ENCODE data around the gene APBB1. TPM values are rescaled to one million over a fixed set of nuclear protein-coding genes. Genes with fewer than 3 reads are reported as not detected.

The APBB1 gene
- total RNA-seq, 1 donor from 2014 or later: 34.5 TPM

DNA sequence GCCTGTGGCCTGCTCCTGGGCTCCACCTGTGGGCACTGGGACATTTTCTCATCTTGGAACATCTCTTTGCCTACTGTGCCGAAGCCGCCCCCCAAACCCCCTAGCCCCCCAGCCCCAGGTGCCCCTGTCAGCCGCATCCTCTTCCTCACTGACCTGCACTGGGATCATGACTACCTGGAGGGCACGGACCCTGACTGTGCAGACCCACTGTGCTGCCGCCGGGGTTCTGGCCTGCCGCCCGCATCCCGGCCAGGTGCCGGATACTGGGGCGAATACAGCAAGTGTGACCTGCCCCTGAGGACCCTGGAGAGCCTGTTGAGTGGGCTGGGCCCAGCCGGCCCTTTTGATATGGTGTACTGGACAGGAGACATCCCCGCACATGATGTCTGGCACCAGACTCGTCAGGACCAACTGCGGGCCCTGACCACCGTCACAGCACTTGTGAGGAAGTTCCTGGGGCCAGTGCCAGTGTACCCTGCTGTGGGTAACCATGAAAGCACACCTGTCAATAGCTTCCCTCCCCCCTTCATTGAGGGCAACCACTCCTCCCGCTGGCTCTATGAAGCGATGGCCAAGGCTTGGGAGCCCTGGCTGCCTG is 27.3 kb downstream of the APBB1 start:
- TF ChIP-seq, protein P1, sequence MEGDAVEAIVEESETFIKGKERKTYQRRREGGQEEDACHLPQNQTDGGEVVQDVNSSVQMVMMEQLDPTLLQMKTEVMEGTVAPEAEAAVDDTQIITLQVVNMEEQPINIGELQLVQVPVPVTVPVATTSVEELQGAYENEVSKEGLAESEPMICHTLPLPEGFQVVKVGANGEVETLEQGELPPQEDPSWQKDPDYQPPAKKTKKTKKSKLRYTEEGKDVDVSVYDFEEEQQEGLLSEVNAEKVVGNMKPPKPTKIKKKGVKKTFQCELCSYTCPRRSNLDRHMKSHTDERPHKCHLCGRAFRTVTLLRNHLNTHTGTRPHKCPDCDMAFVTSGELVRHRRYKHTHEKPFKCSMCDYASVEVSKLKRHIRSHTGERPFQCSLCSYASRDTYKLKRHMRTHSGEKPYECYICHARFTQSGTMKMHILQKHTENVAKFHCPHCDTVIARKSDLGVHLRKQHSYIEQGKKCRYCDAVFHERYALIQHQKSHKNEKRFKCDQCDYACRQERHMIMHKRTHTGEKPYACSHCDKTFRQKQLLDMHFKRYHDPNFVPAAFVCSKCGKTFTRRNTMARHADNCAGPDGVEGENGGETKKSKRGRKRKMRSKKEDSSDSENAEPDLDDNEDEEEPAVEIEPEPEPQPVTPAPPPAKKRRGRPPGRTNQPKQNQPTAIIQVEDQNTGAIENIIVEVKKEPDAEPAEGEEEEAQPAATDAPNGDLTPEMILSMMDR (IDR thresholded peaks at IDR 0.05): no peak
- no peak for DNase-seq (ENCODE audit: low spot score)
- no peak overlapping the region for H3K27ac Mint-ChIP-seq (ENCODE audit: unreplicated experiment)
- no peaks in the 10 kb centered on the region for H3K9me3 Mint-ChIP-seq (ENCODE audit: low read depth)
- H3K27me3 Mint-ChIP-seq (ENCODE audit: low read depth): no peaks in the 10 kb centered on the region
- peaks cover 28% of the 10 kb centered on the region for H3K4me1 Mint-ChIP-seq (ENCODE audit: low read depth)
- H3K4me3 Mint-ChIP-seq (ENCODE audit: unreplicated experiment): peak overlapping the region; percentile 85
- H3K36me3 Mint-ChIP-seq (ENCODE audit: low read depth): peaks cover 3% of the 10 kb centered on the region

DNA sequence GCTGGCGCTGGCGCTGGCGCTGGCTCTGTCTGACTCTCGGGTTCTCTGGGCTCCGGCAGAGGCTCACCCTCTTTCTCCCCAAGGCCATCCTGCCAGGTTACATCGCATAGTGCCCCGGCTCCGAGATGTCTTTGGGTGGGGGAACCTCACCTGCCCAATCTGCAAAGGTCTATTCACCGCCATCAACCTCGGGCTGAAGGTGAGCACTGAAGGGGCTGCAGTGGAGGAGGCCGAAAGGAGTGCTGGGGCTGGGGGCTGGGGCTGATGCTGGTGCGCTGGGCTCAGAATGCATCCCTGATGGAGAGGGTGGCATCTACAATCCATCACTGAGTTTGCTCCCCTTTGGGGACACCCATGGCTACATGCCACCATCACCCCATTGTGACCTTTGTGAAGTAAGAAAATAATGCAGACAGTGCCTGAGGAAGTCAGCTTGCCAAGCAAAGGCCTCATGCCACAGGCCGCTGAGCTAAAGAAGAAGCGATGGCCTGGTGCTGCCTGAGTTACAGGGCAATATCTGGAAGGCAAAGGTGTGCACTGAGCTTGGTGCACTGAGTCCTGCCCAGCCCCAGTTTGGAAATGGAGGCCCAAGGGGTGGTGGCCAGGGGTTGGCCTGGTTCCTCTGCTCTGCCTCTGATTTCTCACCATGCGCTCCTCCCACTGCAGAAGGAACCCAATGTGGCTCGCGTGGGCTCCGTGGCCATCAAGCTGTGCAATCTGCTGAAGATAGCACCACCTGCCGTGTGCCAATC is 28.0 kb downstream of the APBB1 start:
- peak overlapping the region; percentile 85 for H3K4me3 Mint-ChIP-seq (ENCODE audit: unreplicated experiment)
- peak overlapping the region; percentile 57 for H3K27ac Mint-ChIP-seq (ENCODE audit: unreplicated experiment)
- TF ChIP-seq, protein P1 (IDR thresholded peaks at IDR 0.05): no peak
- no peaks in the 10 kb centered on the region for H3K27me3 Mint-ChIP-seq (ENCODE audit: low read depth)
- H3K9me3 Mint-ChIP-seq (ENCODE audit: low read depth): no peaks in the 10 kb centered on the region
- peaks cover 28% of the 10 kb centered on the region for H3K4me1 Mint-ChIP-seq (ENCODE audit: low read depth)
- peaks cover 3% of the 10 kb centered on the region for H3K36me3 Mint-ChIP-seq (ENCODE audit: low read depth)
- no peak for DNase-seq (ENCODE audit: low spot score)

DNA sequence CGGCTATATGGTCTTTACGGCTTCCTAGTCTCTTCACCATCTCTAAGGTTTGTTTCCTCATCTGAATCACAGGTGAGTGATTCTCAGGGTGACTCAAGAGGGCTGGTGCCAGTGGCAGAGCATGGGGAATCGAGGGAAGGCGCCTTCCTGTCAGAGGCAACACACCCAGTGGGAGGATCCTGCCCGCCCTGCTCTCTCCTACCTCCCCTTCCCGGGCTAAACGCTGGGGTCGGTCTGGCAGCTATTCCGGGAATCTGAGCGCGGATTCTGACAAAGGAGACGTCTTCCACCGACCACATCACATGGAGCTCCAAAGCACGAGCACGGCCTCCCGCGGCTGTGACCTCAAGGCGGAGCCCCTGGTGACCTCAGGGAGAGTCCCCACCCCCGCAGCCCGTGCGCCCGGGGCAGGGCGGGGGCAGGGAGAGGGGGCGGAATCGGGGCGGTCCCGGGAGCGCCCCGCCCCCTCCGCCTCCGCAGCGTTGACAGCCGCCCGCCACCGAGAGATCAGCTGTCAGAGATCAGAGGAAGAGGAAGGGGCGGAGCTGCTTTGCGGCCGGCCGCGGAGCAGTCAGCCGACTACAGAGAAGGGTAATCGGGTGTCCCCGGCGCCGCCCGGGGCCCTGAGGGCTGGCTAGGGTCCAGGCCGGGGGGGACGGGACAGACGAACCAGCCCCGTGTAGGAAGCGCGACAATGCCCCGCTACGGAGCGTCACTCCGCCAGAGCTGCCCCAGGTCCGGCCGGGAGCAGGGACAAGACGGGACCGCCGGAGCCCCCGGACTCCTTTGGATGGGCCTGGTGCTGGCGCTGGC is 28.8 kb downstream of the APBB1 start, which contains the start of gene SMPD1:
TSS of gene SMPD1 (plus strand) at position 570 of the 813 bp plus-strand sequence. CDS start at position 695, 125 bp downstream.
- peak; percentile 92 for DNase-seq (ENCODE audit: low spot score)

DNA sequence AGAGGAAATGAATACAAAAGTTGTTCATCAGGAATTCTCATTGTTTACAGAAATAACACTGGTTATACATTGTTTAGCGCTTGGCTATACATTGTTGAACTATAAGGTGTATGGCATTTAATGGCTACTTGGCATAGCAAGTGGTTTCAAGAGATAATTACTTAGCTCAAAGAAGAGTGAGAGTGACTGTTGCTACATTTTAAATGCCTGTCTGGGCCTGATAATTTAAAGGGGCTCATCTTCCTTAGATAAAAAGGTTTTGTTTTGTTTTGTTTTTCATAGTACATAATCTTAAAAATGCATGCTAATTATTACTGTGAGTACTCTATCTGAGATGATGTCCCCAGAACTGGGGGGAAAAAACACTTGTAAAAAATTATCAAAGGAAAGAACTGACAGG is 30.1 kb downstream of the APBB1 start:
- peaks cover 28% of the 10 kb centered on the region for H3K4me1 Mint-ChIP-seq (ENCODE audit: low read depth)
- H3K4me3 Mint-ChIP-seq (ENCODE audit: unreplicated experiment): no peak overlapping the region
- TF ChIP-seq, protein P1 (IDR thresholded peaks at IDR 0.05): no peak
- no peak for DNase-seq (ENCODE audit: low spot score)
- H3K27ac Mint-ChIP-seq (ENCODE audit: unreplicated experiment): no peak overlapping the region
- no peaks in the 10 kb centered on the region for H3K9me3 Mint-ChIP-seq (ENCODE audit: low read depth)
- H3K36me3 Mint-ChIP-seq (ENCODE audit: low read depth): peaks cover 3% of the 10 kb centered on the region
- no peaks in the 10 kb centered on the region for H3K27me3 Mint-ChIP-seq (ENCODE audit: low read depth)

More for the DNA sequence above, 28.8 kb downstream of the APBB1 start, which contains the start of gene SMPD1:
- H3K4me1 Mint-ChIP-seq (ENCODE audit: low read depth): peaks cover 28% of the 10 kb centered on the region
- H3K36me3 Mint-ChIP-seq (ENCODE audit: low read depth): peaks cover 3% of the 10 kb centered on the region
- TF ChIP-seq, protein P1 (IDR thresholded peaks at IDR 0.05): no peak
- no peaks in the 10 kb centered on the region for H3K27me3 Mint-ChIP-seq (ENCODE audit: low read depth)
- H3K9me3 Mint-ChIP-seq (ENCODE audit: low read depth): no peaks in the 10 kb centered on the region
- H3K27ac Mint-ChIP-seq (ENCODE audit: unreplicated experiment): peak within 1 kb of the TSS; percentile 85
- peak within 1 kb of the TSS; percentile 85 for H3K4me3 Mint-ChIP-seq (ENCODE audit: unreplicated experiment)

Measured in chondrocyte (in vitro differentiated cells).